Stimulated activated CD4-positive, alpha-beta T cell treated with anti-CD3 and anti-CD28 coated beads, Interleukin-12 subunit alpha, Interleukin-12 subunit beta, amount 100 ng/mL, for 24 hours (primary cell): ENCODE measurements around the gene ANKRD22.
"Not testable (repeated sequence)": the region's sequence is repeated elsewhere in the genome, so short reads cannot be mapped to it uniquely, and the experiment has no call there.

ENCODE experiments used
- DNase-seq, 2 experiments: peaks; one replicate each; pipeline ENCODE4 v3.0.0-alpha.2; 2020; ENCODE audit warnings: low read depth in 2 of 2

ANKRD22 gene

GRCh38 chr10:88851706-88852105, at the start of gene ANKRD22:
ANKRD22 (minus strand) TSS chr10:88851844; CDS start chr10:88851607, 237 bp downstream.
- DNase-seq: no peak

GRCh38 chr10:88899886-88900285, 48.2 kb upstream of the ANKRD22 start:
- no peak for DNase-seq

- DNase-seq: no peak
Observed at GRCh38 chr10:88898727-88899126, 47.1 kb upstream of the ANKRD22 start.

DNA sequence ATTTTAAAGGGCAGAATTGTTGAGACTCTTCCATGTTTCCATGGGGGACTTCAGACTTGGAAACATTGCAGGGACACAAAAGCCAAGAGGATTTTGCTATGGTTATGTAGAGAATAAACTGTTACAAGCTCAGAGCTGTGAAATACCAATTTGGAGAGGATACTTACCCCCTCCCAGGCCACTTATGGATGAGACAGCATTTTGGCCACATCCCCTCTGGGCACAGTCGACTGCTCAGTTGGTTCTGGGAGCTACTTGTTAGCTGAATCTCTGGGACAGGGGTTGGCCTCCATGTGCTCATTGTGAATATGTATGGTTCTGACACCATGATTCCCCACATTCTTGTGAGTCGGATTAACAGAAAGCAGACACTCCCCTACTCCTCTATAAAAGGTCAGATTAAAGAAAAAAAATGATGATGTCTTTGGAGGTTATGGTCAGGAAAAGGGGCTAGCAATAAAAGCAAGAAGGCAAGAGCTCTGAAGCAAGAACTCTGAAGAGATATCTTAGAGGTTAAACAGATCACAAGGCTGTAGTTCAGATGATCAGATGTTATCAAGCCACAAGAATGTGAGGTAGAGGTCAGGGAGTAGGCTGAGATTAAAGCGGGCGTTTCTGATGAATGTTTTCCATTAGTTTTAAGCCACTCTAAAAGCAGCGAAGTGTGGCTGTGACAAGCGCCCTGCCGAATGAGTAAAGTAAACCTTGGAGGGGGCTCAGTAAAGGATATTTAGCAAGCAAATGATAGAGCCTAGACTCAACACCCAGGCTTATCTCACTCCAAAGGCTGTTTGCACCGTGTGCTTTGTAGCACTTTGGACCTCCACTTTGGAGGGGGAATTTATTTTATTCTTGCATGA, 45.6 kb upstream of the ANKRD22 start:
- no peak for DNase-seq

- no peak for DNase-seq
Observed at GRCh38 chr10:88896372-88896993, 44.8 kb upstream of the ANKRD22 start.

- no peak for DNase-seq
Observed at GRCh38 chr10:88895250-88895649, 43.6 kb upstream of the ANKRD22 start.

DNA sequence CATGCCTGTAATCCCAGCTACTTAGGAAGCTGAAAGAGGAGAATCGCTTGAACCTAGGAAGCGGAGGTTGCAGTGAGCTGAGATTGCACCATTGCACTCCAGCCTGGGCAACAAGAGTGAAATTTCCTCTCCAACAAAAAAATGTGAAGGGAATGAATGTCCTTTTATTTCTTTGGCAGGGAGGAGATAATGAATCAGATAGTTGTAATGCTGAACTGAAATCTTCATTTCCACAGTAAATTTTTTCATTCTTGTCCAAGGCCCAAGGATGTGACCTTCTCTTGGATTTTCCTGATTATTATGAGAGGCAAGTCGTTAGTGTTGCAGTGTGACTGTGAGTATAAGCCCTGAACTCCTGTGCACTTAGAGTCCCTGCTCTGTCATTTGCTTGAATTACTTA, 42.0 kb upstream of the ANKRD22 start:
- DNase-seq: no peak

- DNase-seq: no peak
Observed at GRCh38 chr10:88892222-88892967, 40.8 kb upstream of the ANKRD22 start.

DNA sequence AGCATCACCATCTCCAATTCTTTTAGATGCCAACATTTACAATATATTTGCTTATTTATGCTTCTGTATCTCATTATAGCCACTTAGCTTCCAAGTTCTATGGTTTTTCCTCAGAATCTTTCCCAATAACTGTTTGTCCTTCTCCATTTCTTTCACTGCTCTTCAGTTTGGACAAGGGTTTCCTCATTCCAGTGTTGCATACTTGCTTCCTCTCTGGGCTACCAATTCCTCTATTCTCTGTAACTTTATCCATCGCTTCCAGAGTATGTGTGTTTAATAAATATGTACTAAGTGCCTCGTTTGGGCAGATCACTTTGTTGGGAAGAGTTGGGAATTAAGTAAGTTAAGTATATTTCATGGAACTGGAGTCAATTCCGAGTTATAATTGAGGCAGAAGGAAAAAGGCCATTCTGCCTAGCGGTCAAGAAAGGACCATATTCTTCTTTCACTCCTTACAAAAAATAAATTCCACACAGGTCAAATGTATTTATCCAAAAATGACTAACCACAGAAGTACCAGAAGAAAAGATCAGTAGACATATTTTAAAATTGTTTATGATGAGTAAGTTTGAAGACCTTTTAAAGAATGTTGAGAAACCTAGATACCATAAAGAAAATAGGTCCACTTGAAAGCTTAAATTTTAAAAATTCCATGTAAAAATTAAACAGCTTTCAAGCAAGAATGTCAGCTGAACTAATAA, 39.2 kb upstream of the ANKRD22 start:
- DNase-seq: no peak

DNA sequence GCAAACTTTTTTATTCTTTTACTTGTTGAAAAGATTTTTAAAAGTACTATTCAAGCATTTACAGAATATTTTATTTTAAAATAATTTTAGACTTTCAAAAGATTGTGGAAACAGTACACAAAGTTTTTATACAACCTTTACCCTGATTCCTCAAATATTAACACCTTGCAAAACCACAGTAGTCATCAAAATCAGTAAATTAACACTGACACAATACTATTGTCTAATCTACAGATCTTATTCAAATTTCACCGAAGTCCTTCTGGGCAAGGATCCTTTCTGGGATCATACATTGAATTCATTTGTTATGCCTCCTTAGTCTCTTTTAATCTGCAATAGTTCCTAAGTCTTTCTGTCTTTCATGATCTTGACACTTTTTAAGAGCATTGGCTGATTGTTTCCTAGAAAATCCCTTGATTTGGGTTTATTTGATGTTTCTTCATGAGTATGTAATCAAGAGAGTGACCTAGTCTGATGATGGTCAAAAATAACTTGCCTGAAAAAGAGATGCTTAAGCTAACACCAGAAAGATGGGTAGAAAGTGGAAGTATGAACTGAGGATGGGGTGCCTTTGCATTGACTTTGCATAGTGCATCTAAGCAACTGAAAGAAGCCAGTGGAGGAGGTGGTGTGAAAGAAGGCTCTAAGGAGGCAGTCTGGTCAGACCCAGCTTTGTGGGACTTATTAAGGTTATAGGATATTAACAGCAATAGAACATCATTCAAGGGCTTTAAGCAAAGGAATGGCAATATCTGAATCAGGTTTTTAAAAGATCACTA, 38.1 kb upstream of the ANKRD22 start:
- DNase-seq: no peak

- no peak for DNase-seq
Observed at GRCh38 chr10:88888810-88889445, 37.3 kb upstream of the ANKRD22 start.

DNA sequence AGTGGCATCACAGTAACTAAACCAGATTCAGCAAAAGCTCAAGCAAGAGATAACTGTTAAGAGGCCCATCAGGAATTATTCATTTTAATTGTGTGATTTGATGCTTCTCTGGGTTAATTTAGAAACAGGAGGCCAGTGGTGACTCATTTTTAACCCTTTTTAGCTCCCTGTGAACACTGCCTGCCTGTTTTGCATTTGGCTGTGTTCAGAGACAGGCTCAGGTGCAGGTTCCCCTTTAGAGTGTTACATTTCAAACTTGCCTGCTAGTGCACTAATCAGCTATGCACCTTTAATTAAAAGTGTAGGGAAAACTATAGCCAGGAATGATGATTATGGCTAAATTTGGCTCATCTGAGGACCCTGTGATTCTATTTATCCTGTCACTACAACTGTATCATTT, 34.9 kb upstream of the ANKRD22 start:
- DNase-seq: no peak

- no peak for DNase-seq
Observed at GRCh38 chr10:88883448-88883809, 31.8 kb upstream of the ANKRD22 start.

- not testable (repeated sequence) for DNase-seq
Observed at GRCh38 chr10:88882646-88883447, 31.2 kb upstream of the ANKRD22 start.

GRCh38 chr10:88881922-88882645, 30.4 kb upstream of the ANKRD22 start:
- no peak for DNase-seq

DNA sequence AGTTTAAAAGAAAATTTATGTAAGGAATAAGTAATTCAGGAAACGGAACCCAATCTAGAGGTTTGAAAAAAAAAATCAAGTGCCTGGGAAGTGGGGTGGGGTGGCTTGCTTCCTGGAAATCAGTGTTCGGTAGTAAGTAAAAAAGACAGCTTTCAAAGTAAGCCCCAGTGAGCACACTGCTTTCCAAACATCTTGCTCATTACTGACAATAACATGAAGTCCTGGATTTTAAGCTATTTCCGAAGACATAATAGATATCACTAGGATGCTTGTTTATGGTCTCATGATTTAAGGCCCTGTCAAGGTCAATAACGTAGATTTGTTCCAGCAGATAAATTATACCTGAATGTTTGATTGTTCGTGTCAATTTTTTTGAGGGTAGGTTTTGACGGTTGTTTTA, 29.7 kb upstream of the ANKRD22 start:
- no peak for DNase-seq

DNA sequence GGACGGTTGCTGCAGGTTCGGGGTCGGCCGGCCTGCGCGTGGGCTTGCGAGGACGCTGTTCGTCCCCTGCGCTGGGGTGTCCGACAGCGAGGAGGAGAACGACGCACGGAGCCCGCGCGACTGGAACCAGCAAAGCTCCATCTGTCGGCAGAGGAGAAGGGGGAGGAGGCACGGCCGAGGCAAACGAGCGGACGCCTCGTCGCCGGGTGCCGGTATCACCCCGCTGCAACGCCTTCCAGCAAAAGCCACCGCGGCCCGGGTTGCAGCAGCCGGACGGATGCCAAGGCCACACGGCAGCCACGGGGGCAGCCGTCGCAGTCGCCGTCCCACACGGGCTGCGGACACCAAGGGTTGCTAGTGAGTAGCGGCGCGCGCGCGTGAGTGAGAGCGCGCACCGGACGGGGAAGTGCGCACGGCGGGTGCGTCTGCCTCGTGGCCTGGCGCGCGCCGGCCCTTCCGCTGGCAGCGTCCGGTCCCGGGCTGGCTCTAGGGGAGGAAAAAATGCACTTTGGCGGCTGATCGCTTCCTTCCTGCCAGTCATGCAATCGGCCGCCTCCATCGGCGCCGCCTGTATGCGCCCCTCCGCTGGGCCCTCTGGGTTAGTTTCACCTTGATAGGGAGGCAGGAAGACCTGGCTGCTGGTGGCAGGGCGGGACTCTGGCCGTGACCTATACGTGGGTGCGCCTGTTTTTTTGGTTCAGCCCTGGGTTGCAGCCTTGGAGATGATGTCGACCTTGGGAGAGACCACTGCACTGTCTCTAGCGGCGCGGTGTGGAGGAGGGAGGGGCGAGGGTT, 28.8 kb upstream of the ANKRD22 start:
- peak; percentile 47 to 65 for DNase-seq

DNA sequence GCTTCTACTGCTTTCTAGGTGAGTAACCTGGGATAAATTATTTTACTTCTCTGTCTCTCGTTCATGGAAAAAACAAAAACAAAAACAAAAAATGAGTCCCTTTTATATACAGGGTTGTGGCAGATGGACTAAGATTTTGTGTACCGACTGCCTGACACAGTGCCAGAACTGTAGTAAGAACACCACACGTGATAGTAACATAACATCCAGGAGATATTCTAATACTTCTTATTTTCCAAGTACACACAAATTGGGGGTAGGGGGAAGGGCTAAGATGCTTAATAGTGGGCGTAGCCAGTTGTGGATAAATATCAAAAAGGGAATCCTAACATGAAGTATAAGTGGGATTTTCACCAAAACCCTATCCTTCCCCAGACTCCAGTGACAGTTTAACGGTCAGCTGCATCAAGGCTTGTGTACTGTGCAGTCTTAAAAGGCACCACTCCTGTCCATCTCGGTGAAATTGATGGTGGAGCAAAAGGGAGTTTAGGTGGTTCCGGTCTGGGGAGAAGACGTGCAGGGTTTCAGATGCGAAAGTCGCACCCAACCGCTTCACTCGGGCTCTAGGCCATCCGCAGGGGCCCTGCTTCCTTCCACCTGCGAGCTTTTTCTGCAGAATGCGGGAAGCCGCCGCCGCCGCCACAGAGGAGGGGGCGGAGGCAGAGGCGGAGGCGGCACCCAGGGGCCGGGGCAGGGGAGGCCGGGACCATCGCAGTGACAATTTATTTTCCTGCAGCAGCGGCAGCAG, 28.1 kb upstream of the ANKRD22 start, which contains the start of gene STAMBPL1:
Gene STAMBPL1, plus strand, starts transcription at position 712 of the 748 bp plus-strand sequence. CDS start 21,464 bp downstream, outside the sequence.
- DNase-seq: peak; percentile 54 to 68
